Activated B cell treated with CpG ODN at 0.5 μM for 24 hours (primary cell): Measurements from ENCODE around the gene RSPH3. TPM values are rescaled to one million over a fixed set of nuclear protein-coding genes. Genes with fewer than 3 reads are reported as not detected.

Experiments
- ATAC-seq: fragments of 200-7000 bp; cut with Tn5 transposase; one replicate; pipeline ENCODE4 v1.10.0; 2021; ENCODE audit warnings: low read depth, mild to moderate bottlenecking, moderate library complexity
- CTCF ChIA-PET: fragments of 350-600 bp; sonication (Branson Sonifier 250); formaldehyde crosslinking; loops from one replicate; lab custom pipeline; 2021; ENCODE audit warnings: antibody characterized with exemption; lab: Charles Lee
- POLR2A ChIA-PET: fragments of 350-600 bp; sonication (Branson Sonifier 250); formaldehyde crosslinking; loops from one replicate; lab custom pipeline; 2021; ENCODE audit warnings: antibody characterized with exemption; lab: Charles Lee
- DNase-seq: peaks from one replicate; pipeline ENCODE4 v3.0.0; 2022
- H3K27ac Mint-ChIP-seq: one replicate; pipeline ENCODE4 v1.8.0; 2020; ENCODE audit warnings: mixed read lengths
- H3K27me3 Mint-ChIP-seq: one replicate; pipeline ENCODE4 v1.8.0; 2021; ENCODE audit warnings: mixed read lengths
- H3K36me3 Mint-ChIP-seq: one replicate; pipeline ENCODE4 v1.8.0; 2021; ENCODE audit warnings: low read depth, mixed read lengths
- H3K4me1 Mint-ChIP-seq: one replicate; pipeline ENCODE4 v1.8.0; 2021; ENCODE audit warnings: mixed read lengths
- H3K4me3 Mint-ChIP-seq: one replicate; pipeline ENCODE4 v1.8.0; 2020; ENCODE audit warnings: mild to moderate bottlenecking, mixed read lengths
- H3K9me3 Mint-ChIP-seq: one replicate; pipeline ENCODE4 v1.8.0; 2020; ENCODE audit warnings: mixed read lengths
- intact Hi-C: fragments of 100-400 bp; cut with micrococcal nuclease; formaldehyde crosslinking; loops from one replicate; pipeline ENCODE4 v1.15.1; 2024
- total RNA-seq: library from RNA; stranded (reverse); gene quantifications from 2 replicates; pipeline ENCODE4 v1.2.3, GENCODE V29; 2022
- TF ChIP-seq, protein P1 (sequence below): fragments of 200-600 bp; IDR thresholded peaks from one replicate; pipeline ENCODE4 v1.8.0; 2022; ENCODE audit warnings: antibody characterized with exemption, mild to moderate bottlenecking

RSPH3 gene
- total RNA-seq, 1 donor from 2014 or later = 2.4 TPM

DNA sequence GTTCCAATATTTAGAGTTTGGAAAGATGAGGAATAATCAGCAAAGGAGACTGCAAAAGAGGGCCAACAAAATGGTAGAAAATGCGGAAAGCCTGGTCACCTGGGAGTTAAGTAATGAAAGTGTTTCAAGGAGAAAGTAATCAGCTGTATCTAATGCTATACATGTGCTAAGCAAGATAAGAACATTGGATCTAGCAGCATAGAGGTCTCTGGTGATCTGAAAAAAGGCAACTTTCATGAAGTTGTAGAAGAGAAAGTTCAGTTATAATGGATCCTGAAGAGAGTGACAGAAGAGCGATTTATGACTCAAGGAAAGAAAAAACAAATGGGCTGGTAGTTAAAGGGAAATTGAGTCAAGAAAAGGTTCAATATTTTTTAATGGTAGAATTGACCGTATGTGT lies 4.6 kb upstream of the RSPH3 start:
- Mint-ChIP-seq H3K36me3 (no peaks in the 10 kb centered on the region), H3K27me3 (no peaks in the 10 kb centered on the region), H3K4me1 (peaks cover 25% of the 10 kb centered on the region), H3K9me3 (no peaks in the 10 kb centered on the region), H3K4me3 (no peak overlapping the region), H3K27ac (no peak overlapping the region)
- CTCF ChIA-PET = interaction anchor here (2.9 to 13.1 kb wide), 3 partner anchors 36 to 128 kb away, joined by 12 to 409 read pairs (median 113); partner anchors contain the start of gene TAGAP
- DNase-seq (no peak), ATAC-seq (no peak)
- intact Hi-C loops = no loop called here
- TF ChIP-seq, protein P1, sequence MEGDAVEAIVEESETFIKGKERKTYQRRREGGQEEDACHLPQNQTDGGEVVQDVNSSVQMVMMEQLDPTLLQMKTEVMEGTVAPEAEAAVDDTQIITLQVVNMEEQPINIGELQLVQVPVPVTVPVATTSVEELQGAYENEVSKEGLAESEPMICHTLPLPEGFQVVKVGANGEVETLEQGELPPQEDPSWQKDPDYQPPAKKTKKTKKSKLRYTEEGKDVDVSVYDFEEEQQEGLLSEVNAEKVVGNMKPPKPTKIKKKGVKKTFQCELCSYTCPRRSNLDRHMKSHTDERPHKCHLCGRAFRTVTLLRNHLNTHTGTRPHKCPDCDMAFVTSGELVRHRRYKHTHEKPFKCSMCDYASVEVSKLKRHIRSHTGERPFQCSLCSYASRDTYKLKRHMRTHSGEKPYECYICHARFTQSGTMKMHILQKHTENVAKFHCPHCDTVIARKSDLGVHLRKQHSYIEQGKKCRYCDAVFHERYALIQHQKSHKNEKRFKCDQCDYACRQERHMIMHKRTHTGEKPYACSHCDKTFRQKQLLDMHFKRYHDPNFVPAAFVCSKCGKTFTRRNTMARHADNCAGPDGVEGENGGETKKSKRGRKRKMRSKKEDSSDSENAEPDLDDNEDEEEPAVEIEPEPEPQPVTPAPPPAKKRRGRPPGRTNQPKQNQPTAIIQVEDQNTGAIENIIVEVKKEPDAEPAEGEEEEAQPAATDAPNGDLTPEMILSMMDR = no peak
- POLR2A ChIA-PET = interaction anchor here (0.6 to 1.1 kb wide), 3 partner anchors 9 to 128 kb away, joined by 4 to 6 read pairs (median 4); no protein-coding TSS in a partner anchor

DNA sequence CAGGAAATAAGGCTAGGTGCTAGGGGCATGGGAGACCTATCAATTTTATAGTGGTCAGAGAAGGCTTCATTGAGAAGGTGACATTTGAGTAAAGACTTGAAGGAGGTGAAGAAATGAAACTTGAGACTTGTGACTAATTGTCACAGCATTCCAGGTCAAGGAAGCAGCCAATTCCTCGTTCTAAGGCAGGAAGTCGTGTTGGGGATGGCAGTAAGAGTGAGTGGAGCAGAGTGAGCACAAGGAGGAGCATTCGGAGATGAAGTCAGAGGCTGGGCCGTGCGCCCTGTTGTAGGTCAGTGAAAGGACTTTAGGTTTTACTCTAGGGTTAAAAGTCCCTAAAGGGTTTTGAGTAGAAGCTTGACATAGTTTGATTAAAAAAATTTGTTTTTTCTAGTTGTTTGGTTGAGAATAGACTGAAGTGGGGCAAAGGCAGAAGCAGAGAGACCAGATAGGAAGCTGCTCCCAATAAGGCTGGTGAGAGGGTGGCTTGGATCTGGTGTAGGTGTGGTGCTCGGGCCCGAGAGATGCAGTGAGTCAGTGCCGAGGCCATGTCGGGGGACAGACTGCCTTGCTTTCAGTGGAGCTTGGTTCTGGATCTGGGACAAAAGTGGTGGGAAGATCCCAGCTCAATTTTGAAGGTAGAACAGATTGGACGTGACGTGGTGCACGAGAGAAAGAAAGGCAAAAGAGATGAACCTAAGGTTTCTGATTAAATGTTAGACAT lies 2.6 kb upstream of the RSPH3 start:
- peaks cover 21% of the 10 kb centered on the region for H3K4me1 Mint-ChIP-seq
- TF ChIP-seq, protein P1 = no peak

DNA sequence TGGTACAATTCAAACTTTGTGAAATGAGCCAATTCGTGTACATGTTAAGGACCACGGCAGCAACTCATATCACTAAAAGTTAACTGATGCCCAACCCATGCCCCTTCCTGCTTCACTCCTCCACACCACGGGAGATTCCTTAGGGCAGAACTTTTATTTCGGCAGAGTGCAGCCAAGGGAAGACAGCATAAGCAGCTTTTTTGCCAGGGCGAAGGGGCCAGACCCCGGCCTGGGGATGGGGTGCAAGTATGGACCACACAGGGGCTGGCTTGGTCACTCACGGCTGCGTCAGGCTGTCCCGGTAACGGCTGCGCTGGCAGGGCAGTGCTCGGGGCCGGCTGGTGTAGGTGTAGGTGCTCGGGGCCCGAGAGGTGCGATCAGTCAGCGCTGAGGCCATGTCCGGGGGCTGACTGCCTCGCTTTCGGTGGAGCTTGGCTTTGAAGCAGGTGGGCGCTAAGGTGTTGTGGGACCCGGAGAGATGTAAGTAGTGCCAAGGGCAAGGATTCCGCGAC lies 792 bp downstream of the RSPH3 start:
- POLR2A ChIA-PET = interaction anchor here (0.5 to 2.6 kb wide), 23 partner anchors 14 to 790 kb away, joined by 3 to 19 read pairs (median 5); partner anchors contain the start of genes EZR, TAGAP, TCP1 and WTAP

More for the DNA sequence above, 2.6 kb upstream of the RSPH3 start:
- no peak overlapping the region for H3K27ac Mint-ChIP-seq
- ChIA-PET POLR2A (interaction anchor here (0.7 to 1.3 kb wide), 2 partner anchors 35 to 37 kb away, joined by 3 read pairs; no protein-coding TSS in a partner anchor), CTCF (interaction anchor here (2.9 to 13.1 kb wide), 2 partner anchors 102 to 130 kb away, joined by 12 to 409 read pairs; no protein-coding TSS in a partner anchor)
- ATAC-seq (no peak), DNase-seq (no peak)
- no peaks in the 10 kb centered on the region for H3K27me3 Mint-ChIP-seq
- no peak overlapping the region for H3K4me3 Mint-ChIP-seq
- no peaks in the 10 kb centered on the region for H3K9me3 Mint-ChIP-seq
- peaks cover 3% of the 10 kb centered on the region for H3K36me3 Mint-ChIP-seq
- intact Hi-C loops = no loop called here

DNA sequence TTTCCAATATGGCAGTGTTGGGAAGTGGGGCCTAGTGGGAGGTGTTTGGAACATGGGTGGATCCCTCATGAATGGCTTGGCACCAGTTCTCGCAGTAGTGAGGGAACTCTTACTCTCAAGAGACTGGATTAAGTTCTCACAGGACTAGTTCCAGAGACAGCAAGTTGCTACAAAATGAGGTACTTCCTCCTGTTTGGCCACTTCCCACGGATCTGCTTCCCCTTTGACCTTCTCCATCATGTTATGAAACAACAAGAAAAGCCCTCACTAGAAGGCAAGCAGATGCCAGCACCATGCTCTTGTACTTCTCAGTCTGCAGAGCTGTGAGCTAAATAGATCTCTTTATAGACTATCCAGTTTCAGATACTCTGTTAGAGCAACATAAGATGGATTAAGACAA lies 3.1 kb downstream of the RSPH3 start:
- Mint-ChIP-seq H3K27me3 (no peaks in the 10 kb centered on the region), H3K27ac (no peak overlapping the region), H3K4me3 (no peak overlapping the region), H3K4me1 (peaks cover 28% of the 10 kb centered on the region), H3K36me3 (peaks cover 3% of the 10 kb centered on the region), H3K9me3 (no peaks in the 10 kb centered on the region)
- intact Hi-C loops = no loop called here
- DNase-seq = no peak
- CTCF ChIA-PET = no interaction called here
- POLR2A ChIA-PET = interaction anchor here (0.5 to 0.7 kb wide), 2 partner anchors 238 to 779 kb away, joined by 3 read pairs; no protein-coding TSS in a partner anchor
- no peak for ATAC-seq
- TF ChIP-seq, protein P1 = no peak

More for the DNA sequence above, 792 bp downstream of the RSPH3 start:
- ATAC-seq (peak; percentile 33), DNase-seq (no peak)
- TF ChIP-seq, protein P1 = no peak
- H3K27me3 Mint-ChIP-seq = no peaks in the 10 kb centered on the region
- H3K36me3 Mint-ChIP-seq = peaks cover 3% of the 10 kb centered on the region
- peak overlapping the region; percentile 94 for H3K4me3 Mint-ChIP-seq
- no peaks in the 10 kb centered on the region for H3K9me3 Mint-ChIP-seq
- intact Hi-C loops = no loop called here
- H3K4me1 Mint-ChIP-seq = peaks cover 28% of the 10 kb centered on the region
- peak overlapping the region; percentile 85 for H3K27ac Mint-ChIP-seq
- CTCF ChIA-PET = interaction anchor here (1.4 to 2.7 kb wide), 3 partner anchors 10 to 136 kb away, joined by 4 to 16 read pairs (median 16); no protein-coding TSS in a partner anchor

DNA sequence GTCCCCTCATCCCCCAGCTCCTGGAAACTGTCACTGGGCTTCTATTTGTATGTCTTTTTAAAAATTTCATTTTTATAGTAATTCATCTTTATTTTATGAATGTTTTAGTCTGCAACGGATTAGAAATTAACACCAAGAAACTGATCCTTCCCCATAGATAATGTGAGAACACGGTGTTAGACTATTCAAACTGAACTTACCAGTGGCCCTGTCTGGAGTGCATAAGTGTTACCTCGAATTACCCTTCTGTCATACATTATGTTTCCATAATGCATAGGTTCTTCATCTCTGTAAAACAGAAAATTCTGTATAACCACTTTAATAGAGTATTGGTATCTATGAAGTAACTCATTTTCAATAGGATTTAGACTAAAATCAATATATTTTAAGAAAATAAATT lies 6.4 kb downstream of the RSPH3 start:
- no peak for ATAC-seq
- H3K27me3 Mint-ChIP-seq = no peaks in the 10 kb centered on the region
- no peaks in the 10 kb centered on the region for H3K36me3 Mint-ChIP-seq
- H3K4me3 Mint-ChIP-seq = no peak overlapping the region
- intact Hi-C loops = no loop called here
- no peak overlapping the region for H3K27ac Mint-ChIP-seq
- POLR2A ChIA-PET = interaction anchor here (0.6 to 0.7 kb wide), 2 partner anchors 64 to 1423 kb away, joined by 3 to 6 read pairs; no protein-coding TSS in a partner anchor
- TF ChIP-seq, protein P1 = no peak
- DNase-seq = no peak
- CTCF ChIA-PET = interaction anchor here (0.6 kb wide), 1 partner anchor 263 kb away, joined by 3 read pairs; no protein-coding TSS in a partner anchor
- H3K9me3 Mint-ChIP-seq = no peaks in the 10 kb centered on the region
- H3K4me1 Mint-ChIP-seq = peaks cover 10% of the 10 kb centered on the region
